ENCODE results near the gene HSD3B7. TPM values are rescaled to one million over a fixed set of nuclear protein-coding genes. Genes with fewer than 3 reads are reported as not detected.

Gene HSD3B7
- total RNA-seq, 1 experiment from 2014 or later, result 5.4 TPM

- no peaks in the 10 kb centered on the region for H3K27me3 ChIP-seq (ENCODE audit: control insufficient read depth, insufficient read depth, low read length)
- in situ Hi-C loops (cut with HindIII; ENCODE audit: low pct_unique_long_range_greater_than_20kb, low sequenced_read_pairs) (no loop called here), intact Hi-C loops (cut with micrococcal nuclease; ENCODE audit: unreplicated experiment) (no loop called here)
- H3K4me3 ChIP-seq (ENCODE audit: low read depth in 2 of 2, low read length in 2 of 2), result no peak overlapping the region
- no peaks in the 10 kb centered on the region; the same call in 1 of the 2 replicates for H3K36me3 ChIP-seq (ENCODE audit: control insufficient read depth, insufficient read depth, low read length)
- CTCF ChIA-PET, result no interaction called here
- TF ChIP-seq TCF7L2 (IDR thresholded peaks at IDR 0.05; ENCODE audit: low read depth, low read length) (no peak), CTCF (IDR thresholded peaks at IDR 0.05) (no peak), SIN3A (IDR thresholded peaks at IDR 0.05; ENCODE audit: borderline replicate concordance, insufficient read depth, low read depth, low read length) (no peak)
- H3K4me1 ChIP-seq (ENCODE audit: control insufficient read depth, insufficient read depth, low read length), result peaks cover 16% of the 10 kb centered on the region
- no peak for ATAC-seq
- no peak overlapping the region for H3K27ac ChIP-seq (ENCODE audit: low read length)
- no peak for DNase-seq (ENCODE audit: low read depth, low spot score)
- BruUV-seq (replicated peaks), result no TSS peak
- no peaks in the 10 kb centered on the region for H3K9me3 ChIP-seq (ENCODE audit: control insufficient read depth, insufficient read depth, low read depth, low read length)
- POLR2A ChIA-PET, result no interaction called here
These were observed 40.7 kb upstream of the HSD3B7 start for GRCh38 chr16:30944352-30944751.

GRCh38 chr16:30946671-30947540, 38.1 kb upstream of the HSD3B7 start:
- POLR2A ChIA-PET, result no interaction called here
- no peak overlapping the region for H3K27ac ChIP-seq (ENCODE audit: low read length)
- H3K9me3 ChIP-seq (ENCODE audit: control insufficient read depth, insufficient read depth, low read depth, low read length), result no peaks in the 10 kb centered on the region
- CTCF ChIA-PET, result interaction anchor here (0.7 kb wide), 1 partner anchor 45 kb away, joined by 17 read pairs; no protein-coding TSS in a partner anchor
- no peaks in the 10 kb centered on the region; the same call in 1 of the 2 replicates for H3K36me3 ChIP-seq (ENCODE audit: control insufficient read depth, insufficient read depth, low read length)
- H3K4me3 ChIP-seq (ENCODE audit: low read depth in 2 of 2, low read length in 2 of 2), result no peak overlapping the region
- intact Hi-C loops (cut with micrococcal nuclease; ENCODE audit: unreplicated experiment) (no loop called here), in situ Hi-C loops (cut with HindIII; ENCODE audit: low pct_unique_long_range_greater_than_20kb, low sequenced_read_pairs) (no loop called here)
- H3K27me3 ChIP-seq (ENCODE audit: control insufficient read depth, insufficient read depth, low read length), result no peaks in the 10 kb centered on the region
- ATAC-seq (no peak), DNase-seq (ENCODE audit: low read depth, low spot score) (no peak)
- peaks cover 35% of the 10 kb centered on the region for H3K4me1 ChIP-seq (ENCODE audit: control insufficient read depth, insufficient read depth, low read length)
- no TSS peak for BruUV-seq (replicated peaks)
- no peak for TF ChIP-seq SIN3A (IDR thresholded peaks at IDR 0.05; ENCODE audit: borderline replicate concordance, insufficient read depth, low read depth, low read length)

GRCh38 chr16:30947541-30947858, 37.5 kb upstream of the HSD3B7 start:
- DNase-seq (ENCODE audit: low read depth, low spot score), result no peak
- CTCF ChIA-PET, result no interaction called here
- POLR2A ChIA-PET, result no interaction called here
- no peak overlapping the region for H3K4me3 ChIP-seq (ENCODE audit: low read depth in 2 of 2, low read length in 2 of 2)
- no TSS peak for BruUV-seq (replicated peaks)
- intact Hi-C loops (cut with micrococcal nuclease; ENCODE audit: unreplicated experiment) (no loop called here), in situ Hi-C loops (cut with HindIII; ENCODE audit: low pct_unique_long_range_greater_than_20kb, low sequenced_read_pairs) (no loop called here)
- H3K9me3 ChIP-seq (ENCODE audit: control insufficient read depth, insufficient read depth, low read depth, low read length), result no peaks in the 10 kb centered on the region
- no peak for TF ChIP-seq REST (IDR thresholded peaks at IDR 0.05; ENCODE audit: insufficient read depth in 1 of 2, low read depth in 2 of 2, low read length in 1 of 2)
- TF ChIP-seq CTCF (IDR thresholded peaks at IDR 0.05), result no peak
- no peak for TF ChIP-seq TCF7L2 (IDR thresholded peaks at IDR 0.05; ENCODE audit: low read depth, low read length)
- TF ChIP-seq POLR2AphosphoS5 (IDR thresholded peaks at IDR 0.05; ENCODE audit: low read depth, low read length), result no peak
- TF ChIP-seq SIN3A (IDR thresholded peaks at IDR 0.05; ENCODE audit: borderline replicate concordance, insufficient read depth, low read depth, low read length), result no peak
- H3K27ac ChIP-seq (ENCODE audit: low read length), result peak overlapping the region; percentile 60; the same call in 1 of the 2 replicates
- H3K27me3 ChIP-seq (ENCODE audit: control insufficient read depth, insufficient read depth, low read length), result no peaks in the 10 kb centered on the region
- no peak for ATAC-seq
- H3K36me3 ChIP-seq (ENCODE audit: control insufficient read depth, insufficient read depth, low read length), result no peaks in the 10 kb centered on the region; the same call in 1 of the 2 replicates
- H3K4me1 ChIP-seq (ENCODE audit: control insufficient read depth, insufficient read depth, low read length), result peaks cover 31% of the 10 kb centered on the region
